Mesothelial cell of epicardium (in vitro differentiated cells): Measurements from ENCODE around the gene SMIM1. TPM values are rescaled to one million over a fixed set of nuclear protein-coding genes. Genes with fewer than 3 reads are reported as not detected.

ENCODE experiments used
- DNase-seq, 2 experiments: peaks; one replicate each; pipeline ENCODE4 v3.0.0; 2021; ENCODE audit warnings: low spot score in 2 of 2; ENCODE audit not compliant: unreplicated experiment in 2 of 2
- H3K27ac Mint-ChIP-seq: 2 replicates; pipeline ENCODE4 v1.8.0; 2021; ENCODE audit warnings: mixed read lengths
- H3K27me3 Mint-ChIP-seq: 2 replicates; pipeline ENCODE4 v1.8.0; 2021; ENCODE audit warnings: low read depth, mixed read lengths
- H3K36me3 Mint-ChIP-seq: 2 replicates; pipeline ENCODE4 v1.8.0; 2021; ENCODE audit warnings: mixed read lengths
- H3K4me1 Mint-ChIP-seq: 2 replicates; pipeline ENCODE4 v1.8.0; 2021; ENCODE audit warnings: mixed read lengths
- H3K4me3 Mint-ChIP-seq: 2 replicates; pipeline ENCODE4 v1.8.0; 2021; ENCODE audit warnings: mild to moderate bottlenecking, moderate library complexity, mixed read lengths
- H3K9me3 Mint-ChIP-seq: 2 replicates; pipeline ENCODE4 v1.8.0; 2021; ENCODE audit warnings: mixed read lengths
- CTCF ChIP-seq: fragments of 200-600 bp; sonication (generic); IDR thresholded peaks from one replicate; pipeline ENCODE4 v1.5.0; 2021; ENCODE audit warnings: antibody characterized with exemption; ENCODE audit not compliant: unreplicated experiment
- total RNA-seq: library from RNA; stranded (reverse); gene quantifications from 3 replicates; pipeline ENCODE4 v1.2.1, GENCODE V29; 2021

Gene SMIM1
- total RNA-seq, 1 donor from 2014 or later: 11.6 TPM

DNA sequence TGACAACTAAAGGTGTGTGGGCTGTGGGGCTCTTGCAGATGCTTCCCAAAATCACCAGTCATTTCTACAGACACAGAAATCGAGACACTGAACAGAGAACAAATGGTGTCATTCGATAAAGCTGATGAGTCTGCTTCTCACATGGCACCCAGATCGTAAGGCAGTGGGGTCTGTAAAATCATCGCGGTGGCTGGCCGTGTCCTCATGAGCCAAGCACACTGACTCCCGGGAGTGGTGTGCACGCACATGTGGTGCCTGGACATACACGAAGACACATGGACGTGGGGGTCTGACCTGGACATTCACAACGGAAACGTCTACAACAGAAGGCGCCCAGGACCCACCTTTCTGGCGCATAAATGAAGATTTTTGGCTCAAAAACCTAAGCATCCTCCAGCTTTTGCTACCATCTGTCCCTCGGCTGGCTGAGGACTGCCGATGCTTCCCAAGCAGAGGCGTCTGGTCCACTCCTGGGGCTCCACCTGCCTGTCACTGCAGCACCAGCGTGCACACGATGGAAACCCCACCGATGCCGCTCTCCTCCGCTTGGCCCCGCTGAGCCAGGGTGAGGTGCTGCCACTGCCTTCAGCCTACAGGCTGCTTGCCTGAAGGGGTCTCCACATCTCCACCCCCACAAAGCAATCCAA, 6.8 kb downstream of the SMIM1 start:
- no peak overlapping the region for H3K4me3 Mint-ChIP-seq
- no peak for DNase-seq
- no peak overlapping the region for H3K27ac Mint-ChIP-seq
- H3K9me3 Mint-ChIP-seq: no peaks in the 10 kb centered on the region
- no peaks in the 10 kb centered on the region for H3K27me3 Mint-ChIP-seq
- TF ChIP-seq CTCF: no peak
- H3K4me1 Mint-ChIP-seq: peaks cover 11% of the 10 kb centered on the region
- H3K36me3 Mint-ChIP-seq: peaks cover 33% of the 10 kb centered on the region

- no peak for DNase-seq
- Mint-ChIP-seq H3K4me1 (peaks cover 10% of the 10 kb centered on the region), H3K27me3 (no peaks in the 10 kb centered on the region), H3K9me3 (no peaks in the 10 kb centered on the region), H3K36me3 (peaks cover 35% of the 10 kb centered on the region), H3K4me3 (no peak overlapping the region), H3K27ac (no peak overlapping the region)
- TF ChIP-seq CTCF: no peak
Measured at GRCh38 chr1:3779912-3780416, 7.4 kb downstream of the SMIM1 start.

DNA sequence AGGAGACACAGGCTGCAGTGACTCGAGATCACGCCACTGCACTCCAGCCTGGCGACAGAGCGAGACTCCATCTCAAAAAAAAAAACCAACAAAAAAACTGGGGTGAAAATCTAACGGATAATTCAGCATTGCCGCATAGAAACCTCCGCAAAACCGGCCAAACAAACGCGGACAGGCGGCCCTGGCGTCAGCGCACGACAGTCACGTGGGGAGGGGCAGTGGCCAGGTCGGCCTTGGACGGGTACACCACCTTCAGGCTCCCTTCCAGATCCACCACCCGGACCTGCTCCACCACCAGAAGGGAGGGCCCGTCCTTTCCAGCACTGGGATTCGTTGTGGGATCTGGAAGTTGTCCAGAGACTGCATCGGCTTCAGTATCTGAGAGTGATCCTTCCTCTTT, 8.4 kb downstream of the SMIM1 start:
- no peak for TF ChIP-seq CTCF
- H3K9me3 Mint-ChIP-seq: no peaks in the 10 kb centered on the region
- peaks cover 2% of the 10 kb centered on the region for H3K4me1 Mint-ChIP-seq
- no peak overlapping the region for H3K4me3 Mint-ChIP-seq
- no peaks in the 10 kb centered on the region for H3K27me3 Mint-ChIP-seq
- peaks cover 42% of the 10 kb centered on the region for H3K36me3 Mint-ChIP-seq
- no peak for DNase-seq
- H3K27ac Mint-ChIP-seq: no peak overlapping the region

DNA sequence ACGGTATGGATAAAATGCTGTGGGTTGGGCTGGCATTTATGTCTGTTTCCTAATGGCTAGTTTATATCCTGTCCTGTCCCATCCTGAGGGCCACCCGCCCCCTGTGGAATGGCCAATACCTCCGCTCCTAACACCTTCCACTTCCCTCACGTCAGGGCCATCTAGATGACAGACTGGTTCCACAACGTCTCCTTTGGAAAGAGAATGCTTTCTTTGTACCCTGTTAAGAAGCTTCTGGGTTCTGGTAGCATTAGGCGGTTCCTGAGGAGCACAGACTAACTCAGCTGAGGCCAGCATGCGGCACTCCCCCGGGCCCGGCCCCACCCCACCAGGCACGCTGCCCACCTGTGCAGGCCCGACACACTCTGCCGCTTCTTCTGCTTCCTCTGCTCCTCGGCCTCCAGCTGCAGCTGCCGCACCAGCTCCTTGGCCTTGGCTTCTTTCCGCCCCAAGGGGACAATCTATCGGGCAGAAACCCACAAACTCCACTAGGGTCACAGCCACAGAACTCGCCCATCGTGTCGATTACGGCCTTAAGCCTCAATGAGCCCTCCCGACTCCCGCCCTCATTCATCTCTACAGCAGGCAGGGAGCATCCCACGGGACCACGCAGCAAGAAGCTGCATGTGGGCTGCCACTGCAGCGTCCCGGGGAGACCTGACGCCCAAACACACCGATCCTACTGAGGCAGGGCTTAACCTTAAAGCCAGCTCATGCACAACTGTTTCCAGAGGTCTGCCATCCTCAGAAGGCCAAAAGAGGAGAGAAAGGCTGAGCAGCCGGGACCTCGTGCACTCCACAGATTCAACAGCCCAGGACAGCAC, 11.3 kb downstream of the SMIM1 start:
- Mint-ChIP-seq H3K27ac (no peak overlapping the region), H3K4me3 (no peak overlapping the region), H3K4me1 (no peaks in the 10 kb centered on the region), H3K36me3 (peaks cover 48% of the 10 kb centered on the region), H3K27me3 (no peaks in the 10 kb centered on the region), H3K9me3 (no peaks in the 10 kb centered on the region)
- TF ChIP-seq CTCF: no peak
- no peak for DNase-seq

- Mint-ChIP-seq H3K9me3 (no peaks in the 10 kb centered on the region), H3K27me3 (no peaks in the 10 kb centered on the region), H3K27ac (no peak overlapping the region), H3K4me3 (no peak overlapping the region), H3K36me3 (peaks cover 39% of the 10 kb centered on the region), H3K4me1 (no peaks in the 10 kb centered on the region)
- no peak for DNase-seq
- TF ChIP-seq CTCF: no peak
Measured at GRCh38 chr1:3785045-3785444, 12.5 kb downstream of the SMIM1 start.
